ENCODE results near the gene SND1. TPM values are rescaled to one million over a fixed set of nuclear protein-coding genes. Genes with fewer than 3 reads are reported as not detected.
"Not testable (repeated sequence)": the region's sequence is repeated elsewhere in the genome, so short reads cannot be mapped to it uniquely, and the experiment has no call there.

Gene SND1
- total RNA-seq, 1 experiment from 2014 or later = 139 TPM

DNA sequence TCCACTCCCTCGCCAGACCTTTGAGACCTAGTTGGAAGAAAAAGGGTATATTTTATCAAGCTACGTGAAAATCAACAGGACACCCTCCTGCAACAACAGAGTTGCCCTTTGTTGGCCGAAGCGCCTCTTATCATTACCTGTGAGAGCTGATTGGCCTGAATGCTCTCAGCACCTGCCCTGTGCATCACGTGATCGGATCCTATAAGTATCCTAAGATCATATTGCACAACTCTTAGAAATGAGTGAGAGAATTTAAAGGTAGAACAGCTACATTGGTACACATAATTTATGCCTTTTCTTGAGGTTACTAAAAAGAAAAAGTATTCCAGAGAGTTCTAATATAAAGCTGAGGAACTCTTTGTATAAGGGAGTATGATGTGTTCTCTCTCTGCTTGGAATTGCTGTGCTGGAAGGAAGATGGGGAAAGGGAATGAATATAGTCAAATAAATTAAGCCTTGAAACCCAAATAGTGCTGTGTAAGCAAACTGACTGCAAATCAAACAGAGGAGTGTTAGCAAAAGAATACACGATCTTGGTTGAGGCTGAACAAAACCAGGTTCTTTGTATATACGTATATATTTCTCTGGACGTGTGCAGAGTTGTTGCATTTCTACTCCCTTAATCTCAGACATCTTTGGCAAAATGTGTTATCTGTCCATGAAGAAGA lies 309.9 kb downstream of the SND1 start:
- Histone ChIP-seq H3K27ac (ENCODE audit: low read length) (no peak overlapping the region), H3K4me3 (ENCODE audit: low read length) (no peak overlapping the region), H3K27me3 (ENCODE audit: low read length) (no peaks in the 10 kb centered on the region), H4K20me1 (ENCODE audit: low read length) (no peaks in the 10 kb centered on the region), H3K9me2 (replicated peaks; ENCODE audit: low read length) (no peaks in the 10 kb centered on the region), H3K9me3 (ENCODE audit: low read length) (no peaks in the 10 kb centered on the region), H3K9ac (ENCODE audit: low read length) (no peak overlapping the region), H3K4me1 (ENCODE audit: insufficient read depth, low read length) (no peaks in the 10 kb centered on the region), H3K36me3 (ENCODE audit: low read depth, low read length) (peaks cover 18% of the 10 kb centered on the region), H3K79me2 (ENCODE audit: low read length) (no peaks in the 10 kb centered on the region), H2AFZ (ENCODE audit: low read length) (no peak overlapping the region), H3K4me2 (ENCODE audit: low read length) (no peak overlapping the region), H3F3A (ENCODE audit: low read length, unreplicated experiment) (no peaks in the 10 kb centered on the region)
- CTCF ChIA-PET = no interaction called here
- BruUV-seq (replicated peaks) = no TSS peak
- intact Hi-C loops (cut with micrococcal nuclease) = no loop called here
- DNase-seq (no peak), ATAC-seq (no peak)
- POLR2A ChIA-PET (ENCODE audit: unreplicated experiment) = interaction anchor here (0.5 kb wide), 1 partner anchor 654 kb away, joined by 3 read pairs; no protein-coding TSS in a partner anchor
- TF ChIP-seq, protein P1, sequence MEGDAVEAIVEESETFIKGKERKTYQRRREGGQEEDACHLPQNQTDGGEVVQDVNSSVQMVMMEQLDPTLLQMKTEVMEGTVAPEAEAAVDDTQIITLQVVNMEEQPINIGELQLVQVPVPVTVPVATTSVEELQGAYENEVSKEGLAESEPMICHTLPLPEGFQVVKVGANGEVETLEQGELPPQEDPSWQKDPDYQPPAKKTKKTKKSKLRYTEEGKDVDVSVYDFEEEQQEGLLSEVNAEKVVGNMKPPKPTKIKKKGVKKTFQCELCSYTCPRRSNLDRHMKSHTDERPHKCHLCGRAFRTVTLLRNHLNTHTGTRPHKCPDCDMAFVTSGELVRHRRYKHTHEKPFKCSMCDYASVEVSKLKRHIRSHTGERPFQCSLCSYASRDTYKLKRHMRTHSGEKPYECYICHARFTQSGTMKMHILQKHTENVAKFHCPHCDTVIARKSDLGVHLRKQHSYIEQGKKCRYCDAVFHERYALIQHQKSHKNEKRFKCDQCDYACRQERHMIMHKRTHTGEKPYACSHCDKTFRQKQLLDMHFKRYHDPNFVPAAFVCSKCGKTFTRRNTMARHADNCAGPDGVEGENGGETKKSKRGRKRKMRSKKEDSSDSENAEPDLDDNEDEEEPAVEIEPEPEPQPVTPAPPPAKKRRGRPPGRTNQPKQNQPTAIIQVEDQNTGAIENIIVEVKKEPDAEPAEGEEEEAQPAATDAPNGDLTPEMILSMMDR (conservative IDR thresholded peaks at IDR 0.05; ENCODE audit: low read depth, low read length) = no peak
- no peak for TF ChIP-seq EZH2phosphoT487 (IDR thresholded peaks at IDR 0.05; ENCODE audit: borderline replicate concordance, low read length)
- TF ChIP-seq EZH2 (IDR thresholded peaks at IDR 0.05; ENCODE audit: low read length, unreplicated experiment) = no peak

DNA sequence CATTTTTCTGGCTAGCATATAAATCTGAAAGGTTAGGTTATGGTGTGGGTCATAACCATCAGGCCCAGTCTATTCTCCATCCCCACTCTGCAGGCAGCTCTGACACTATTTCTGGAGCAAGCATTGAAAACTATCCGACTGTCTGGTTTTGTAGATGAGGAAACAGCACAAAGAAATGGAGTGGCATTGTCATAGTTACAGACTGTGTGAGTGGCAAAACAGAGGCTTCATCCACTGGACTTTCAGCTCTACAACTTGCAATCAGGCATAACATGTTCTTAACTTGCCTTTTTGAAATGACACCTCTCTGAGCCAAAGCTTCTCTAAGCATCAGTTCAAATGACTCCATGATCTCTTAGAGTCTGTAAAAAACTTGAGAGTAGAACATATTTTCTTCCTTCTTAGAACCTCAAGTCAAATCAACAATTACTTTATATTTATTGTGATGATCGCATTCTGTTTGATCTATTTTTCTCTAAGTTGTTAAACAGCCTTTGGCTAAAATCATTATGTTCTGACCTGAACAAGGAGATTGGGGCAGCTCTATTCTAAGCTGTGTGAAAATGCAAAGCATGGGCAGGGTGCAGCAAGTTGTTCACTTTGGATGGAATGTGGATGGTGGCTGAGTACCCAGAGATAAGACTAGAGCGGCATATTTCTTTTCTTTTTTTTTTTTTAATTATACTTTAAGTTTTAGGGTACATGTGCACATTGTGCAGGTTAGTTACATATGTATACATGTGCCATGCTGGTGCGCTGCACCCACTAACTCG lies 310.8 kb downstream of the SND1 start:
- no peak overlapping the region for H3K27ac ChIP-seq (ENCODE audit: low read length)
- no TSS peak for BruUV-seq (replicated peaks)
- no peaks in the 10 kb centered on the region for H3K9me3 ChIP-seq (ENCODE audit: low read length)
- intact Hi-C loops (cut with micrococcal nuclease) = no loop called here
- H3K9ac ChIP-seq (ENCODE audit: low read length) = no peak overlapping the region
- H3K36me3 ChIP-seq (ENCODE audit: low read depth, low read length) = peaks cover 21% of the 10 kb centered on the region
- H3K27me3 ChIP-seq (ENCODE audit: low read length) = no peaks in the 10 kb centered on the region
- no peaks in the 10 kb centered on the region for H3F3A ChIP-seq (ENCODE audit: low read length, unreplicated experiment)
- DNase-seq (no peak), ATAC-seq (no peak)
- POLR2A ChIA-PET (ENCODE audit: unreplicated experiment) = interaction anchor here (0.5 kb wide), 1 partner anchor 655 kb away, joined by 3 read pairs; no protein-coding TSS in a partner anchor
- H4K20me1 ChIP-seq (ENCODE audit: low read length) = no peaks in the 10 kb centered on the region
- CTCF ChIA-PET = no interaction called here
- TF ChIP-seq EZH2phosphoT487 (IDR thresholded peaks at IDR 0.05; ENCODE audit: borderline replicate concordance, low read length) (no peak), EZH2 (IDR thresholded peaks at IDR 0.05; ENCODE audit: low read length, unreplicated experiment) (no peak)
- TF ChIP-seq, protein P1 (conservative IDR thresholded peaks at IDR 0.05; ENCODE audit: low read depth, low read length) = no peak
- no peak overlapping the region for H3K4me3 ChIP-seq (ENCODE audit: low read length)
- no peak overlapping the region for H3K4me2 ChIP-seq (ENCODE audit: low read length)
- H3K4me1 ChIP-seq (ENCODE audit: insufficient read depth, low read length) = no peaks in the 10 kb centered on the region
- H3K9me2 ChIP-seq (replicated peaks; ENCODE audit: low read length) = no peaks in the 10 kb centered on the region
- H3K79me2 ChIP-seq (ENCODE audit: low read length) = no peaks in the 10 kb centered on the region
- H2AFZ ChIP-seq (ENCODE audit: low read length) = no peak overlapping the region

GRCh38 chr7:127963850-127964249 lies 311.9 kb downstream of the SND1 start:
- H3K4me3 ChIP-seq (ENCODE audit: low read length); H3K4me2 ChIP-seq (ENCODE audit: low read length); H3K27me3 ChIP-seq (ENCODE audit: low read length); BruUV-seq (replicated peaks); H3K4me1 ChIP-seq (ENCODE audit: insufficient read depth, low read length); H3K9ac ChIP-seq (ENCODE audit: low read length); H4K20me1 ChIP-seq (ENCODE audit: low read length); POLR2A ChIA-PET (ENCODE audit: unreplicated experiment); ATAC-seq; H3K9me2 ChIP-seq (replicated peaks; ENCODE audit: low read length); H3K79me2 ChIP-seq (ENCODE audit: low read length); H2AFZ ChIP-seq (ENCODE audit: low read length); DNase-seq; intact Hi-C loops (cut with micrococcal nuclease); H3K9me3 ChIP-seq (ENCODE audit: low read length); H3K27ac ChIP-seq (ENCODE audit: low read length); H3F3A ChIP-seq (ENCODE audit: low read length, unreplicated experiment); CTCF ChIA-PET: not testable (repeated sequence)
- H3K36me3 ChIP-seq (ENCODE audit: low read depth, low read length) = peaks cover 24% of the 10 kb centered on the region

Data from PC-3 (cell line).